ENCODE results near the gene TAF4.

GRCh38 chr20:62062661-62063314 is 2.9 kb downstream of the TAF4 start:
- TF ChIP-seq POLR2A (IDR thresholded peaks at IDR 0.05) (no peak), POLR2AphosphoS5 (IDR thresholded peaks at IDR 0.05) (no peak)
- TF ChIP-seq, protein P1, sequence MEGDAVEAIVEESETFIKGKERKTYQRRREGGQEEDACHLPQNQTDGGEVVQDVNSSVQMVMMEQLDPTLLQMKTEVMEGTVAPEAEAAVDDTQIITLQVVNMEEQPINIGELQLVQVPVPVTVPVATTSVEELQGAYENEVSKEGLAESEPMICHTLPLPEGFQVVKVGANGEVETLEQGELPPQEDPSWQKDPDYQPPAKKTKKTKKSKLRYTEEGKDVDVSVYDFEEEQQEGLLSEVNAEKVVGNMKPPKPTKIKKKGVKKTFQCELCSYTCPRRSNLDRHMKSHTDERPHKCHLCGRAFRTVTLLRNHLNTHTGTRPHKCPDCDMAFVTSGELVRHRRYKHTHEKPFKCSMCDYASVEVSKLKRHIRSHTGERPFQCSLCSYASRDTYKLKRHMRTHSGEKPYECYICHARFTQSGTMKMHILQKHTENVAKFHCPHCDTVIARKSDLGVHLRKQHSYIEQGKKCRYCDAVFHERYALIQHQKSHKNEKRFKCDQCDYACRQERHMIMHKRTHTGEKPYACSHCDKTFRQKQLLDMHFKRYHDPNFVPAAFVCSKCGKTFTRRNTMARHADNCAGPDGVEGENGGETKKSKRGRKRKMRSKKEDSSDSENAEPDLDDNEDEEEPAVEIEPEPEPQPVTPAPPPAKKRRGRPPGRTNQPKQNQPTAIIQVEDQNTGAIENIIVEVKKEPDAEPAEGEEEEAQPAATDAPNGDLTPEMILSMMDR (IDR thresholded peaks at IDR 0.05): no peak
